A549 (cell line): ENCODE data around the gene GKN1. TPM values are rescaled to one million over a fixed set of nuclear protein-coding genes. Genes with fewer than 3 reads are reported as not detected.

Experiments used
- ATAC-seq, 2 experiments: fragments of 200-7000 bp in 1 of 2; fragments of >200 bp in 1 of 2; cut with Nextera tagmentation in 1 of 2; cut with Tn5 transposase in 1 of 2; 3 replicates each; pipeline versions ENCODE4 v1.8.0 to v1.9.1; 2018 to 2020; ENCODE audit warnings: mild to moderate bottlenecking in 1 of 2, moderate library complexity in 1 of 2
- CTCF ChIA-PET: fragments of 300-600 bp; sonication (Branson Sonifier 250); formaldehyde crosslinking; extraction: SDS; loops from one replicate; lab custom pipeline; 2021; ENCODE audit warnings: antibody characterized with exemption, inconsistent platforms; lab: Yijun Ruan, JAX
- POLR2A ChIA-PET: fragments of 350-600 bp; formaldehyde crosslinking; extraction: SDS; loops from one replicate; lab custom pipeline; 2021; ENCODE audit warnings: antibody characterized with exemption, inconsistent platforms; lab: Yijun Ruan, JAX
- DNase-seq, 2 experiments: peaks; one replicate each; pipeline versions ENCODE4 v3.0.0 to v3.0.0-alpha.2; 2011 to 2016; ENCODE audit warnings: low read depth in 1 of 2, low spot score in 1 of 2
- FAIRE-seq: peaks from 2 replicates; lab custom pipeline; 2011; peaks lifted over from hg19 to GRCh38; lab: Jason Lieb, UNC
- H3K27ac ChIP-seq, 2 experiments: fragments of >200 bp; sonication (Bioruptor Twin); formaldehyde crosslinking; 3 replicates each; pipeline ENCODE4 v1.5.1; 2016 to 2017
- H3K4me1 ChIP-seq: fragments of >200 bp; sonication (Bioruptor Twin); formaldehyde crosslinking; 3 replicates; pipeline ENCODE4 v1.6.1; 2016
- H3K4me2 ChIP-seq: fragments of >200 bp; sonication (Bioruptor Twin); formaldehyde crosslinking; 3 replicates; pipeline ENCODE4 v1.6.1; 2016
- H3K4me3 ChIP-seq: fragments of >200 bp; sonication (Bioruptor Twin); formaldehyde crosslinking; 3 replicates; pipeline ENCODE4 v1.5.1; 2016
- H3K9me3 ChIP-seq: fragments of >200 bp; sonication (Bioruptor Twin); formaldehyde crosslinking; 3 replicates; pipeline ENCODE4 v1.6.1; 2016
- ATOH8 ChIP-seq: fragments of 250-450 bp; sonication (Bioruptor Pico); IDR thresholded peaks from 2 replicates; pipeline ENCODE4 v1.5.0; 2020; ENCODE audit warnings: low read depth, mild to moderate bottlenecking, moderate library complexity
- FOSB ChIP-seq: fragments of 250-450 bp; sonication (Bioruptor Pico); IDR thresholded peaks from 2 replicates; pipeline ENCODE4 v1.5.0; 2020; ENCODE audit warnings: mild to moderate bottlenecking, moderate library complexity
- FOXS1 ChIP-seq: fragments of 250-450 bp; sonication (Bioruptor Pico); IDR thresholded peaks from 2 replicates; pipeline ENCODE4 v1.5.0; 2020; ENCODE audit warnings: mild to moderate bottlenecking, moderate library complexity
- HES2 ChIP-seq: fragments of >200 bp; sonication (Bioruptor Twin); formaldehyde crosslinking; IDR thresholded peaks from 2 replicates; pipeline ENCODE4 v1.6.1; 2016
- HMGXB4 ChIP-seq: fragments of 250-450 bp; sonication (Bioruptor Pico); IDR thresholded peaks from 2 replicates; pipeline ENCODE4 v1.5.0; 2021; ENCODE audit warnings: mild to moderate bottlenecking, moderate library complexity, borderline replicate concordance
- MAFK ChIP-seq: fragments of 450-650 bp; IDR thresholded peaks from 2 replicates; pipeline ENCODE4 v1.6.1; 2014; ENCODE audit not compliant: partially characterized antibody
- MAZ ChIP-seq: fragments of 150-350 bp; IDR thresholded peaks from 2 replicates; pipeline ENCODE4 v1.6.1; 2014; ENCODE audit warnings: antibody characterized with exemption, low read depth, low read length, borderline replicate concordance
- NFE2L2 ChIP-seq: fragments of 150-350 bp; conservative IDR thresholded peaks from 2 replicates; pipeline ENCODE4 v1.6.1; 2014; ENCODE audit warnings: low read length
- PBX3 ChIP-seq: IDR thresholded peaks from 2 replicates; pipeline ENCODE4 v1.6.1; 2012
- REST ChIP-seq: fragments of 200-600 bp; sonication (generic); IDR thresholded peaks from 2 replicates; pipeline ENCODE4 v1.6.1; 2016; ENCODE audit warnings: antibody characterized with exemption, mild to moderate bottlenecking, moderate library complexity
- TFCP2L1 ChIP-seq: fragments of 250-450 bp; sonication (Bioruptor Pico); IDR thresholded peaks from 2 replicates; pipeline ENCODE4 v1.5.0; 2021; ENCODE audit warnings: mild to moderate bottlenecking
- ZFP36 ChIP-seq: fragments of 450-650 bp; IDR thresholded peaks from 2 replicates; pipeline ENCODE4 v1.6.1; 2014; ENCODE audit warnings: borderline replicate concordance; ENCODE audit not compliant: partially characterized antibody
- polyA plus RNA-seq, 4 experiments: library from polyadenylated mRNA; depleted of rRNA in 3 of 4; stranded (reverse); fragments of >200 nt; fragmentation: RNase III in 1 of 4; extraction: RNeasy Plus Mini Kit Qiagen cat#74134 plus additional on column Dnase treatment in 1 of 4; gene quantifications; 2 replicates in 3 of 4; 3 replicates in 1 of 4; pipeline ENCODE4 v1.2.3, GENCODE V29; 2011 to 2017

GKN1 gene
- polyA plus RNA-seq, 2 of the 4 experiments (the other 2 are of a cell fraction), result 0.35 to 0.45 TPM

GRCh38 chr2:68961380-68961779 lies 13.1 kb upstream of the GKN1 start (continued):
- TF ChIP-seq REST (no peak), FOSB (CRISPR knock-in tag) (no peak), PBX3 (no peak), FOXS1 (CRISPR knock-in tag) (no peak), HES2 (no peak), NFE2L2 (no peak)
- TF ChIP-seq, all 56 proteins: peak for 0

- ChIA-PET POLR2A (no interaction called here), CTCF (no interaction called here)
- no peak for ATAC-seq
These were observed 10.2 kb upstream of the GKN1 start for GRCh38 chr2:68964282-68964681.

More at GRCh38 chr2:68964282-68964681, 10.2 kb upstream of the GKN1 start:
- no peak overlapping the region for H3K4me2 ChIP-seq
- no peak for TF ChIP-seq HMGXB4 (CRISPR knock-in tag)
- TF ChIP-seq ATOH8 (CRISPR knock-in tag), result no peak
- peak; percentile 58 for TF ChIP-seq MAFK
- no peak for TF ChIP-seq TFCP2L1 (CRISPR knock-in tag)
- no peak for TF ChIP-seq ZFP36
- TF ChIP-seq MAZ, result no peak
- no peak for TF ChIP-seq PBX3
- peaks cover 6% of the 10 kb centered on the region; the same call in 2 of the 3 replicates for H3K9me3 ChIP-seq
- peaks cover 2% of the 10 kb centered on the region; the same call in 2 of the 3 replicates for H3K4me1 ChIP-seq
- DNase-seq (no peak), FAIRE-seq (no peak)
- no peak overlapping the region for H3K4me3 ChIP-seq
- no peak overlapping the region for H3K27ac ChIP-seq
